OCI-M2 (cell line): ENCODE results near the gene SYAP1.
"Not testable (repeated sequence)": the region's sequence is repeated elsewhere in the genome, so short reads cannot be mapped to it uniquely, and the experiment has no call there.

ENCODE experiments used
- DNase-seq: peaks from one replicate; lab custom pipeline; 2025; ENCODE audit not compliant: unreplicated experiment; lab: John Stamatoyannopoulos, UW

Gene SYAP1

GRCh38 chrX:16778545-16778944 is 59.1 kb downstream of the SYAP1 start:
- no peak for DNase-seq

DNA sequence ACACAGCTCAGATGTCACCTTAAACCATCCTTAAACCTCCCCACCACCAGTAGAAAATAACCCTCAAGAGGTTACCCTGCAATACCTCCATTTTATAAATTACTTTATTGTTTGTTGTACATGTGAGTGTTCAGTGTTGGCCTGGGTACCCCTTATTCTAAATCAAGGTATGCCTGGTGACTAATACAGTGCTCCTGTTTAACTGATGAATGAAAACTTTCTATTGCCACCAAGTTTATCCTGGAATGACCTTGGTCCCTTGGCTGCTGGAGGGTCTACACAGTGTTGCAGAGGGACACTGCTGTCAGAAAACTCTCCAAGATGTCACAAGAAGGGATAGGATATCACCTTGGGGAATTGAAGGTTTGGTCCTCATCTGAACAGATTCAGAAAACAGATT is 59.6 kb downstream of the SYAP1 start:
- no peak for DNase-seq

DNA sequence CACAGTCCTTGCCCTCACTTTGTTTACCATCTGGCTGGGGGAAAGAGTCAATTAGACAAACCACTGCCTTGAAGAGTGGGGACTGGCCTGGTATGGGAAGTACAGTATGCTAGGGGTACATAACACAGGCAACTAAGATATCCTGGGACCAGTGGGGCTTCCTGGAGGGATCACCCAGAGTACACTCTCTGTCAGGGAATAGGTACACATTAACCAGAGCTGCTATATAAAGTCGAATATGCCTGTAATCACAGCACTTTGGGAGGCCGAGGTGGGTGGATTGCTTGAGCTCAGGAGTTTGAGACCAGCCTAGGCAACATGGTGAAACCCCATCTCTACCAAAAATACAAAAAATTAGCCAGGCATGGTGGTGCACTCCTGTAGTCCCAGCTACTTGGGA is 60.4 kb downstream of the SYAP1 start:
- DNase-seq: not testable (repeated sequence)

DNA sequence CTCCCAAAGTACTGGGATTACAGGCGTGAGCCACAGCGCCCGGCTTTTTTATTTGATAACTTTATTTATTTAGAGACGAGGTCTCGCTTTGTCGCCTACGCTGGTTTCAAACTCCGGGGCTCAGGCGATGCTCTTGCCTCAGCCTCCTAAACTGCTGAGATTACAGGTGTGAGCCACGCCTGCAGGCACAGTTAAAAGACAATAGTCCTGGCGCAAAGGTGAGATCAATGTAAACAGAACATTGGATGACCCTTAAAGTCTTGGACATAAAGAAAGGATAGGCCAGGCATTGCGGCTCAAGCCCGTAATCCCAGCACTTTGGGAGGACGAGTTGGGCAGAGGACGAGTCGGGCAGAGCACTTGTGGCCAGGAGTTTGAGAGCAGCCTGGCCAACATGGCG is 64.0 kb downstream of the SYAP1 start:
- DNase-seq: no peak

GRCh38 chrX:16784440-16784839 is 65.0 kb downstream of the SYAP1 start:
- DNase-seq: not testable (repeated sequence)

DNA sequence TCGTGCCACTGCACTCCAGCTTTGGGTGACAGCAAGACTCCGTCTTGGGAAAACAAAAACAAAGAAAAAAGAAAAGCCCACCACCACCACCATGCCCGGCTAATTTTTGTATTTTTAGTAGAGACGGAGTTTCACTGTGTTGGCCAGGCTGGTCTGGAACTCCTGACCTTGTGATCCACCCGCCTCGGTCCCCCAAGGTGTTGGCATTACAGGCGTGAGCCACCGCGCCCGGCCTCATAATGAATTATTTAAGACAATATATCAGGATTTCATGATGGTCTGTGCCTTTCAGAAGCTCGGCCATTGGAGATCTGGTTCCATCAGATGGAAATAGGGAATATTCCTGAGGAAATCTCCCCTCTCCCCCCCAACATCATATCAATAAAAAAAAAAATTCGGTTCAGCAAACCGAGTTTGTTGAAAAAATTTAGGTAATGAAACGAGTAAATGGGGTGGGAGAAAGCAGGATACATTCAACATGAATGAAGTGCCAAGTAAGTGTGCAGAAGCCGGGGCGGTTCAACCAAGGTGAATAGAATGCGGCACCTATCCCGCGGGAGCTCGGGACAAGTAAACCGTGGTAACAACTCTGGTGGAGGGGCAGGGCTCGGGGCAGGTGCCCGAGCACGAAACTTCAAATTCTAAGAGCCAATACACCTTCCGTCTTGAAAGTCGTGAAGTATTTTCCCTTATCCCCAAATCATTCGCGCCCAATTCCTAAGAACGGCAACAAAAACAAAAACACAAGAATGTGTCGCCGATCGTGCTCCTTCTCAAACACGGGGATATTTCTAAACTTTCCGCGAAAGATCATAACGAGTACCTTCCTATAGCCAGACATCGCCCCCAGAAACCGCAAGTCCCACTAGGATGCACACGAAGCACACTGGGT is 66.1 kb downstream of the SYAP1 start:
- no peak for DNase-seq

GRCh38 chrX:16786139-16786790 is 66.9 kb downstream of the SYAP1 start, which contains the start of gene TXLNG:
Gene TXLNG, plus strand, starts transcription at chrX:16786466. Its CDS starts 22 bp downstream, at chrX:16786488.
- peak; percentile 79 for DNase-seq

GRCh38 chrX:16786791-16787735 is 67.7 kb downstream of the SYAP1 start:
- no peak for DNase-seq

- DNase-seq: no peak
Measured at GRCh38 chrX:16788477-16788876, 69.1 kb downstream of the SYAP1 start.

DNA sequence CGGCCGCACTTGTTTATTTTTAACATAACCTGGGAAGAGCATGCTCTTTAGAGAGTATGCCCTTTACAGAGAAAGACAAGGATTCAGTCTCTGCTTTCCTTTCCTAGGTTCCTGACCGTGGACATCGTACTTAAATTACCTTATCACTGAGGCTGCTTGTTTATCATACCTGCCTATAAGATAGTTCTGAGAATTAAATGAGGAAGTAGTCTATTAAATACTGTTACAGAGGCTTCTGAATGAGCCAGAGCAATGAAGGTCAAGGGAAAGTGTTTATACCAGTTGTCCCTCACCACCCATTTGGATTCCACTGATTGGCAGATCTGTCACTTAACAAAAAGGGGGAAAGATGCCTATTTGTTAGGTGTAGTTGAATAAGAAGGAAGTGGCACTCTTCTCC is 76.9 kb downstream of the SYAP1 start:
- DNase-seq: no peak

DNA sequence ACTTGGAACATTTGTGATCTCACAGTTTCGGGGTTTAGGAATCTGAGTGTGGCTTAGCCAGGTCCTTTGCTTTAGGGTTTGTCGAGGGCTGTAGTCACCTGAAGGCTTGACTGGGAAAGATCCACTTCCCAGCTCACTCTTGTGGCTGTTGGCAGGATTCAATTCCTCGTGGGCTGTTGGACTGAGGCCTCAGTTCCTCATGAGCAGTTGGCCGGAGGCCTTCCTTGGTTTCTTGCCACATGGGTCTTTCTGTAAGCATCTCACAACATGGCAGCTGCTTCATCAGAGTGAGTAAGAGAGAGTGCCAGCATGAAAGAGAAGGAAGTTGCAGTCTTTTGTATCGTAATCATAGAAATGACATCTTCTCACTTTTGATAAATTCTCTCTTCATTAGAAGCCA is 77.9 kb downstream of the SYAP1 start:
- no peak for DNase-seq

DNA sequence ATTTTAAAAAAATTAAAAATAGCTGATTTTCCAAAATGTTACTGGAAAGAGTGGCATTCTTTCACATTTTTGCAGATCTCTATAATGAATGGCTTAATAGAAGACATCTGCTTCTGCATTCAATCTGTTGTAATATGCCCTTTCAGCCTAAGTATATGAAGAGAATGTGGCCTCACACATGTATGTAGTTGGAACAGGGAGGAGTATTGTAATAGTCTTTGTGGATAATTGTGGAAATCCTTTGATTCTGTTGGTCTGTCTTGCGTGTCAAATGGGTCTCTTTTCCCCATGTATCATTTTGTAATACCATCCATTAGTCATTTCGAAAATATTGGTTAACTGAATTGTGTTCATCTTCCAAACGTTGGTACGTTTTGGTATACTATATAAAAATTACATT is 78.4 kb downstream of the SYAP1 start:
- no peak for DNase-seq

GRCh38 chrX:16804923-16805464 is 85.6 kb downstream of the SYAP1 start:
- no peak for DNase-seq

- no peak for DNase-seq
Measured at GRCh38 chrX:16807548-16807947, 88.1 kb downstream of the SYAP1 start.

DNA sequence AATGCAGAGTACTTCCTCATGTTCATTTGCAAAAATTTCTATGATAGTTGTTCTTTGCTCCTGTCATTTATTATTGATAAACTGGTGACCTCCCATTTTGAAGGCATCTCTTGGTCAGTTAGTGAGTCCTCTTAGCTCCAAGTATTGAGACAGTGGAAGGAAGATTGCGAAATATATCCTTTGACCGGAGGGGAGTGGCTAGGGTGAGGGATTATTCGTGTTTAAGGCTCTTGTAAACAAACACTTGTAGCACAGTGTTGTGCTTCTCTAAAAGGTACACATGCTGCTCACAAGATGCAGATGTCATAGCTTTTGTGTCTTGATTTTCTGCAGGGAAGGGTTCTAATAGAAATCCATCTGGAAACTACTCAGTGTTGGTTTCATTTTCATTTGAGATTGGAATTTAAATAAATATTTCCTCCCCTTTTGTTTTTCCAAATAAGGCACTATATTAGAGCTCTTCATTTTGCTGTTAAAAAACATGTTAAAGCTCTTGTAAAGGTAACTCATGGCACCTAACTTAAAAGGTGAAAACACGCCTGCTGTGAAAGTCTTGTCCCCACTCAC is 88.6 kb downstream of the SYAP1 start:
- no peak for DNase-seq

DNA sequence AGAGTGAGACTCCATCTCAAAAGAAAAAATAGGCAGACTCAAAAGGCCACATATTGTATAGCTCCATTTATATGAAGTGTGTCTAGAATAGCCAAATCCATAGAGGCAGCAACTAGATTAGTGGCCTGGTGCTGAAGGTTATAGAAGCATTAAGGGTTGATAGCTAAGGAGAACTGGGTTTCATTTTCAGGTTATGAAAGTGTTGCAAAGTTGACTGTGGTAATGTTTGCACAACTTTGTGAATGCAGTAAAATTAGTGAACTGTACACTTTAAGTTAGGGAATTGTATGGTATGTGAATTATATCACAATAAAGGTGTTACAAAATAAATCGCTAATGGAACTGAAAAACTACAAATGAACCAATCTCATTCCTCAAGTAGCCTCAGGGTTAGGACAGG is 95.2 kb downstream of the SYAP1 start:
- no peak for DNase-seq
